ENCODE results near the gene RPS16. TPM values are rescaled to one million over a fixed set of nuclear protein-coding genes. Genes with fewer than 3 reads are reported as not detected.

Gene RPS16
- 1,446 TPM for total RNA-seq
- long read RNA-seq, transcript RPS16-201 (5 exons, 560 nt): major isoform, 194 of 335 reads
- long read RNA-seq, partial matches to known transcripts: 133 of 335 reads
- long read RNA-seq, other reads (novel, unspliced or antisense): 3 of 335 reads

DNA sequence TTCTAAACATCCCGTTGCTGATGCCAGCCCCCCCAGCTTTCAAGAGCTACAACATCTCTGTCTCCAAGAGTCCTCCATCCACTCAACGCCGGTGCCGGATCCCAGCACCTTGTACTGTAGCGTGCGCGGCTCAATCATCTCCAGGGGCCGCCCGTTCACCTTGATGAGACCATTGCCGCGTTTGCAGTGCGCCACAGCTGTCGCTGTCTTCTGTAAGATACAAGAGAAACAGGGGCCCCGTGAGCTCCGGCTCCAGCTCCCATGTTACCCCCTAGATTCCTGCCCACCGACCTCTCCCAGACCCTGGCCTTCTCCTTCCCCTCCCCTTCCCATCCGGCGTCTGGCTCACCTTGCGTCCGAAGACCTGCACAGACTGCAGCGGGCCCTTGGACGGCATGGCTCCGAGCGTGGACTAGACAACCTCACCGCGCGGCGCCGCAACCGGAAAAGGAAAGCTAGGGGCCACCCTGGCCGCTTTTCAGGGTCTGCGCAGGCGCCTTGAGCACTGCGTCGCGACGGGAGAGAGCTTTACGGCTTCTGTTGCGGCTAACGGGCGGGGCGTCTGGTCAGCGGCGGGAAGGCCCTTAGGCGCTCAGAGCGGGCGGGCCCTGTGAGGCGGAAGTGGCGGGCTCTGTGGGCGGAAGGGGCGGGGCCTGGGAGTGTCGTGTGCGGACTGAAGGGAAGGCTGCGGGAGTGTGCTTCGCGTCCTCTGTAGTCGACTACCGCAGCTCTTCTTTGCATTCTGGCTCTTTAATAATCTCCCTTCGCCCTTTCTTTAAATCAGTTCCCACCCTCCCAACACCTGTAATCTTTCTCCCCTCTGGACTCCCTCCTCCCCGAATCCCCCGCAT, at the start of gene RPS16:
Gene RPS16, minus strand, starts transcription at position 451 of the 851 bp plus-strand sequence. Its CDS starts 54 bp downstream, at position 397.
- TF ChIP-seq, protein P1, sequence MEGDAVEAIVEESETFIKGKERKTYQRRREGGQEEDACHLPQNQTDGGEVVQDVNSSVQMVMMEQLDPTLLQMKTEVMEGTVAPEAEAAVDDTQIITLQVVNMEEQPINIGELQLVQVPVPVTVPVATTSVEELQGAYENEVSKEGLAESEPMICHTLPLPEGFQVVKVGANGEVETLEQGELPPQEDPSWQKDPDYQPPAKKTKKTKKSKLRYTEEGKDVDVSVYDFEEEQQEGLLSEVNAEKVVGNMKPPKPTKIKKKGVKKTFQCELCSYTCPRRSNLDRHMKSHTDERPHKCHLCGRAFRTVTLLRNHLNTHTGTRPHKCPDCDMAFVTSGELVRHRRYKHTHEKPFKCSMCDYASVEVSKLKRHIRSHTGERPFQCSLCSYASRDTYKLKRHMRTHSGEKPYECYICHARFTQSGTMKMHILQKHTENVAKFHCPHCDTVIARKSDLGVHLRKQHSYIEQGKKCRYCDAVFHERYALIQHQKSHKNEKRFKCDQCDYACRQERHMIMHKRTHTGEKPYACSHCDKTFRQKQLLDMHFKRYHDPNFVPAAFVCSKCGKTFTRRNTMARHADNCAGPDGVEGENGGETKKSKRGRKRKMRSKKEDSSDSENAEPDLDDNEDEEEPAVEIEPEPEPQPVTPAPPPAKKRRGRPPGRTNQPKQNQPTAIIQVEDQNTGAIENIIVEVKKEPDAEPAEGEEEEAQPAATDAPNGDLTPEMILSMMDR (IDR thresholded peaks at IDR 0.05): no peak
- peak; percentile 99 for DNase-seq
- Histone ChIP-seq H3K4me3 (peak within 1 kb of the TSS; percentile 92), H3K36me3 (peaks cover 33% of the 10 kb centered on the region), H3K9me3 (no peaks in the 10 kb centered on the region), H3K27ac (peak within 1 kb of the TSS; percentile 93), H3K27me3 (no peaks in the 10 kb centered on the region), H3K4me1 (peaks cover 28% of the 10 kb centered on the region)
- peak; percentile 99 for ATAC-seq
- intact Hi-C loops (cut with DNase I): no loop called here

DNA sequence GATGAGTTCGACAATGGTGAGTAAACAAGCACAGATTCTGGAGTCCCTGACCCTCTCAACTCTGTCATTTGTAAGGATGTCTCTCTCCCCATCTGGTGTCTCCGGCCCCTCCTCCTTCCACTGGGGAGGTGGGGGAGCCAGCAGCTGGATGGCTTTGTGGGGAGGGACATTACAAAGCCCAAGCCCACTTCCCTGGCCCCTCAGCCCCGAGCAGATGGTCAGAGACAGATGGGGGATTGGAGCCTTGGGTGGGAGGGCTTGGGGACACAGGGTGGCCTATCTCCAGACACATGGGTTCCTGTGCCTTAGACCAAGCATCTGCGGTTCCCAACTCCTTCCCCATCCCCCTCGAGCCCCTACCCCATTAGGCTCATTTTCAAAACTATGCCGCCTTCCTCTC, 47.4 kb upstream of the RPS16 start:
- peaks cover 42% of the 10 kb centered on the region for H3K36me3 ChIP-seq
- DNase-seq: no peak

DNA sequence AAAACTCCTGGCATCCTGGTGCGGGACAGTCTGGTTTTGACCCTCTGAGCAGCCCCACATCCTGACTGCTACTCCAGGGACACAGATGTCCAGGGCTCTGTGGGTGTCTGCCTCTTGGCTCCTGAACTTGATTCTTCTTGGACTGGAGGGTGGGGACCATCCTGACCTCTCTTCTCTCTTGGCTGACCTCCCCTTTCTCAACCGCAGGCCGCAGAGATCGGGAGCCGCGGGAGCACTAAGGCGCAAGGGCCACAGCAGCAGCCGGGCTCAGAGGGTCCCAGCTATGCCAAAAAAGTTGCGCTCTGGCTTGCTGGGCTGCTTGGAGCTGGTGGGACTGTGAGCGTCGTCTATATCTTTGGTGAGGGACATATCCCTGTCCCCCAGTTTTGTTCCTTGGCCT, 45.9 kb upstream of the RPS16 start:
- Histone ChIP-seq H3K9me3 (no peaks in the 10 kb centered on the region), H3K4me1 (peaks cover 17% of the 10 kb centered on the region), H3K27me3 (no peaks in the 10 kb centered on the region), H3K36me3 (peaks cover 28% of the 10 kb centered on the region), H3K4me3 (peak overlapping the region; percentile 75), H3K27ac (peak overlapping the region; percentile 80)
- TF ChIP-seq, protein P1 (IDR thresholded peaks at IDR 0.05): no peak
- no peak for ATAC-seq
- no peak for DNase-seq
- intact Hi-C loops (cut with DNase I): no loop called here

More for the DNA sequence above, 47.4 kb upstream of the RPS16 start:
- TF ChIP-seq, protein P1 (IDR thresholded peaks at IDR 0.05): no peak
- peaks cover 17% of the 10 kb centered on the region for H3K4me1 ChIP-seq
- H3K9me3 ChIP-seq: no peaks in the 10 kb centered on the region
- intact Hi-C loops (cut with DNase I): no loop called here
- no peak overlapping the region for H3K4me3 ChIP-seq
- H3K27me3 ChIP-seq: no peaks in the 10 kb centered on the region
- ATAC-seq: no peak
- no peak overlapping the region for H3K27ac ChIP-seq

DNA sequence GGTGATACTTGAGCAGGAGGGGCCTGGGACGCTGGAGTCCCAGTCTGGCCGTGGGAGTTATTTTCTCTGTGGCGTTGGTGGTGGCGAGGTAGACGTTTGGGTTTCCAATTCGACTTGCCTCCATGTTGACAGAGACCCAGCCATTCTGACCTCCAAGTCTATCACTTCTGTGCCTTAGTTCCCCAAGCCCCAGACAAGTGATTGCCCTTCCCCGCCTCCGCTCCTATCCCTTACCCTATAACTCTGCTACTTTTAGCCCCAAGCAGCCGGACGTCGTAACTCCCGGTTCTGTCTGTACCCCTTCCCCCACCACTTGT, 45.4 kb upstream of the RPS16 start:
- ATAC-seq (no peak), DNase-seq (no peak)
- TF ChIP-seq, protein P1 (IDR thresholded peaks at IDR 0.05): no peak
- peak overlapping the region; percentile 80 for H3K27ac ChIP-seq
- intact Hi-C loops (cut with DNase I): no loop called here
- H3K9me3 ChIP-seq: no peaks in the 10 kb centered on the region
- peaks cover 17% of the 10 kb centered on the region for H3K4me1 ChIP-seq
- H3K36me3 ChIP-seq: peaks cover 25% of the 10 kb centered on the region
- H3K27me3 ChIP-seq: no peaks in the 10 kb centered on the region
- H3K4me3 ChIP-seq: peak overlapping the region; percentile 75

DNA sequence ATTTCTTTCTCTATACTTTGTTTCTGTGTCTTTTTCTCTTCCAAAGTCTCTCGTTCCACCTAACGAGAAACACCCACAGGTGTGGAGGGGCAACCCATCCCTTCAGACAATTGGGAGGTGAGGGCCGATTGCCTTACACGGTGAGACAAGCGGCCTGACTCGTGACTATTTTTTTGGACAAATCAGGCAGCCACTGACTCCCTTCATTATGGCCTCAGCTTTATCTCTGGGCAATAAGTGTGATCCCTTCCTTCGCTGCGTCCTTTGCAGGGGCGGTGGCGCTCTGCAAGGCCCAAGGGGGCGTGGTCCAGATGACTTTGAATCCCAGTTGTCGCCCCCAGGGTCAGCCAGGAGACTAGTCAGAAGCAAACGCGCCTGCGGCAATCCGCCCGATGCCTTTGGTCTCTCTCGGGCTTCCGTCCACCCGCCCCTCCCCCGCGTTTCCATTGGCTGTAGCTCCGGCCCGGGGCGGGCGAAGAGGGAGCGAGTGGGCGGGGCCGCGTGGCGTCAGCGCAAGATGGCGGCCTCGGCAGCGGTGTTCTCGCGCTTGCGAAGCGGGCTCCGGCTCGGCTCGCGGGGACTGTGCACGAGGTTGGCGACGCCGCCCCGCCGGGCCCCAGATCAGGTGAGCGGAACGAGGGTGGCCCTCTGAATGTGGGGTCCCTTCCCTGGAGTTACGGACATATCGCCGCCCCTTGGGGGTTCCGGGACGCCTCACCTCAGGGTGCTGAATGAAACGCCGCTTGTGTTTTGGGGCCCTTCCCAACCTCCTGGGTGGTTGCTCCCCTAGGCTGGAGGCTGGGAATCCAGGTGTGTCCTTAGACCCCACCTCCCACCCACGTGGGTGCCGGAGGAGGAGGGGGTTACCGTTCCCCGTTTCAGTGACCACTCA, 44.8 kb upstream of the RPS16 start, which contains the start of gene TIMM50:
Gene TIMM50, plus strand, starts transcription at position 502 of the 892 bp plus-strand sequence. Its CDS starts 16 bp downstream, at position 518.
- DNase-seq (peak; percentile 99), ATAC-seq (peak; percentile 99)
- intact Hi-C loops (cut with DNase I): no loop called here
- Histone ChIP-seq H3K4me3 (peak within 1 kb of the TSS; percentile 75), H3K36me3 (peaks cover 25% of the 10 kb centered on the region), H3K9me3 (no peaks in the 10 kb centered on the region), H3K27me3 (no peaks in the 10 kb centered on the region), H3K27ac (peak within 1 kb of the TSS; percentile 80), H3K4me1 (peaks cover 17% of the 10 kb centered on the region)
- TF ChIP-seq, protein P1 (IDR thresholded peaks at IDR 0.05): no peak
